HEK293T (cell line): ENCODE results near the gene PRDM16.

Source experiments
- CTCF ChIA-PET: fragments of 350-600 bp; formaldehyde crosslinking; extraction: SDS; loops from one replicate; lab custom pipeline; 2021; ENCODE audit warnings: antibody characterized with exemption, inconsistent platforms; lab: Yijun Ruan, JAX
- POLR2A ChIA-PET: fragments of 350-600 bp; formaldehyde crosslinking; extraction: SDS; loops from one replicate; lab custom pipeline; 2020; ENCODE audit warnings: antibody characterized with exemption, inconsistent platforms; lab: Yijun Ruan, JAX
- DNase-seq: peaks from one replicate; pipeline ENCODE4 v3.0.0; 2012; ENCODE audit warnings: mixed read lengths; ENCODE audit errors: extremely low spot score
- ARNT ChIP-seq: fragments of 450-650 bp; IDR thresholded peaks from 2 replicates; pipeline ENCODE4 v1.6.1; 2017; ENCODE audit warnings: mild to moderate bottlenecking
- BHLHE40 ChIP-seq: fragments of 450-650 bp; IDR thresholded peaks from 2 replicates; pipeline ENCODE4 v1.6.1; 2016; ENCODE audit warnings: mild to moderate bottlenecking, moderate library complexity, borderline replicate concordance
- CTBP1 ChIP-seq: fragments of 450-650 bp; IDR thresholded peaks from 2 replicates; pipeline ENCODE4 v1.6.1; 2016; ENCODE audit warnings: borderline replicate concordance
- ELF4 ChIP-seq: fragments of 450-650 bp; IDR thresholded peaks from 2 replicates; pipeline ENCODE4 v1.6.1; 2017; ENCODE audit warnings: antibody characterized with exemption
- FOXA1 ChIP-seq: fragments of 450-650 bp; IDR thresholded peaks from 2 replicates; pipeline ENCODE4 v1.6.1; 2016; ENCODE audit warnings: mild to moderate bottlenecking
- FOXK2 ChIP-seq: fragments of 450-650 bp; IDR thresholded peaks from 2 replicates; pipeline ENCODE4 v1.6.1; 2016; ENCODE audit warnings: mild to moderate bottlenecking
- FOXM1 ChIP-seq: fragments of 450-650 bp; IDR thresholded peaks from 2 replicates; pipeline ENCODE4 v1.6.1; 2017; ENCODE audit warnings: mild to moderate bottlenecking, borderline replicate concordance
- HDGF ChIP-seq: fragments of 450-650 bp; IDR thresholded peaks from 2 replicates; pipeline ENCODE4 v1.6.1; 2017; ENCODE audit warnings: antibody characterized with exemption, borderline replicate concordance
- L3MBTL2 ChIP-seq: fragments of 450-650 bp; conservative IDR thresholded peaks from 2 replicates; pipeline ENCODE4 v1.6.1; 2016; ENCODE audit warnings: mild to moderate bottlenecking
- LEF1 ChIP-seq: fragments of 450-650 bp; IDR thresholded peaks from 2 replicates; pipeline ENCODE4 v1.6.1; 2017; ENCODE audit warnings: mild to moderate bottlenecking, borderline replicate concordance
- NFRKB ChIP-seq: fragments of 450-650 bp; IDR thresholded peaks from 2 replicates; pipeline ENCODE4 v1.6.1; 2016; ENCODE audit warnings: mild to moderate bottlenecking, moderate library complexity
- SP1 ChIP-seq: fragments of 450-650 bp; IDR thresholded peaks from 2 replicates; pipeline ENCODE4 v1.6.1; 2017
- SUZ12 ChIP-seq: fragments of 450-650 bp; IDR thresholded peaks from 2 replicates; pipeline ENCODE4 v1.6.1; 2016; ENCODE audit warnings: mild to moderate bottlenecking
- TARDBP ChIP-seq: fragments of 450-650 bp; IDR thresholded peaks from 2 replicates; pipeline ENCODE4 v1.6.1; 2016
- ZNF384 ChIP-seq: fragments of 450-650 bp; IDR thresholded peaks from 2 replicates; pipeline ENCODE4 v1.6.1; 2016
- TF ChIP-seq, protein P1 (sequence below): fragments of 450-650 bp; IDR thresholded peaks from 2 replicates; pipeline ENCODE4 v1.6.1; 2016

PRDM16 gene

DNA sequence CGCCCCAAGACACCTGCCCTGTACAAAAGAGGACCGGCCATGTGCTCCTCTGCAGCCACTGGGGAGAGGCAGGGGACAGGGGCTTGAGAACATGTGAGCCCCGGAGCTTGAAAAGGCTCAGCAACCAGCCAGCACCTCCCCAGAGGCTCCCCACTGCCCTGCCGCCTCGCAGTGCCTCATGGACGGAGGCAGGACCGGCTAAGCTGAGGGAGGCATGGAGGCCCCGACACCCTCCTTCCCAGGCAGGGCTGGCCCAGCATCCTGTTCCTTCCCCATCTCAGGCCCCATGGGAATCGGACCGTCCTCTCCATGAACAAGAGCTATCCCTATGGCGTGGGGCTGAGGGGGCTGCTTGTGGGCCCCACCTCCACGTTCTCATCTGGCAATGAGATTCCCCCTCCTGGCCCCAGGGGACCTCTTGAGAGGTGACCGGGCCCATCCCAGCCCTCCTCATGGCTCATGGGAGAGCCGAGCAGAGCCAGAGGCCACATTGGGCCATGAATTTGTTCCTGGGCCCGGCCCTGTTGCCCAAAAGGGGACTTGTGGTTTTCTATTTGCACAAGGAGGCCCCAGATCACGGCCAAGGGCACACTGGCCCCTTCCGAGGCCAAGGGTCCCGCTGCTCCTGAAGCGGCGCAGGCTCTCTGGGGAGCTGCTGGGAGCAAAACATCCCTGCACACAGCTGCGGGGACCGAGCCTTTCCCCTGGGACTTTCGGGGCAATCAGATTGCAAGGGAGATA is 320.3 kb downstream of the PRDM16 start:
- POLR2A ChIA-PET = no interaction called here
- DNase-seq = no peak
- CTCF ChIA-PET = no interaction called here
- TF ChIP-seq FOXM1 (no peak), CTBP1 (no peak), FOXK2 (no peak), FOXA1 (no peak), ZNF384 (no peak), SUZ12 (no peak), SP1 (no peak), TARDBP (no peak), LEF1 (no peak), ARNT (no peak)
- TF ChIP-seq, protein P1, sequence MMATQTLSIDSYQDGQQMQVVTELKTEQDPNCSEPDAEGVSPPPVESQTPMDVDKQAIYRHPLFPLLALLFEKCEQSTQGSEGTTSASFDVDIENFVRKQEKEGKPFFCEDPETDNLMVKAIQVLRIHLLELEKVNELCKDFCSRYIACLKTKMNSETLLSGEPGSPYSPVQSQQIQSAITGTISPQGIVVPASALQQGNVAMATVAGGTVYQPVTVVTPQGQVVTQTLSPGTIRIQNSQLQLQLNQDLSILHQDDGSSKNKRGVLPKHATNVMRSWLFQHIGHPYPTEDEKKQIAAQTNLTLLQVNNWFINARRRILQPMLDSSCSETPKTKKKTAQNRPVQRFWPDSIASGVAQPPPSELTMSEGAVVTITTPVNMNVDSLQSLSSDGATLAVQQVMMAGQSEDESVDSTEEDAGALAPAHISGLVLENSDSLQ = no peak

DNA sequence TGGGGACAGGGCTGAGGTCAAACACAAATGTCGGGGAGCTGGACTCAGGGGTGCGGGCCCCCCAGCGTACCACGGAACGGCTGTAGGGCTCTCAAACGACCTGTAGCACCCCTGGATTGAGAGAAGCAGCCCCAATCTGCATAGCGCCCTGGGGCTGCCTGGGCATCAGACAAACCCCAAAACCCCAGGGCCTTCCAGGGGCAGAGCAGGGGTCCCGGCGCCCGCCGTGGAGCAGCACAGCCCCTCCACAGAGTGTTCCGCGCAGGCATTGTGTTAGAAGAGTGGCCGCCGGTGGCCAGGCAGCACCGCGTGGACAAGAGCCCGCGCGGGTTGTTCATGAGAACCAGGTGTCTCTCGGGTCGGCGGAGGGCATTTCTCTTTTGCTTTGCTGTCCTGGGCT is 321.3 kb downstream of the PRDM16 start:
- ChIA-PET POLR2A (no interaction called here), CTCF (interaction anchor here (0.5 to 1.6 kb wide), 2 partner anchors 41 to 368 kb away, joined by 3 to 4 read pairs; no protein-coding TSS in a partner anchor)
- no peak for DNase-seq
- TF ChIP-seq LEF1 = no peak
- no peak for TF ChIP-seq FOXM1
- no peak for TF ChIP-seq SUZ12
- TF ChIP-seq ZNF384 = no peak
- TF ChIP-seq BHLHE40 = no peak
- TF ChIP-seq SP1 = no peak
- no peak for TF ChIP-seq TARDBP
- no peak for TF ChIP-seq NFRKB
- no peak for TF ChIP-seq ELF4
- TF ChIP-seq, protein P1 = no peak
- TF ChIP-seq ARNT = no peak
- TF ChIP-seq L3MBTL2 = no peak
- TF ChIP-seq FOXA1 = no peak
- TF ChIP-seq CTBP1 = no peak
- no peak for TF ChIP-seq FOXK2
- no peak for TF ChIP-seq HDGF

DNA sequence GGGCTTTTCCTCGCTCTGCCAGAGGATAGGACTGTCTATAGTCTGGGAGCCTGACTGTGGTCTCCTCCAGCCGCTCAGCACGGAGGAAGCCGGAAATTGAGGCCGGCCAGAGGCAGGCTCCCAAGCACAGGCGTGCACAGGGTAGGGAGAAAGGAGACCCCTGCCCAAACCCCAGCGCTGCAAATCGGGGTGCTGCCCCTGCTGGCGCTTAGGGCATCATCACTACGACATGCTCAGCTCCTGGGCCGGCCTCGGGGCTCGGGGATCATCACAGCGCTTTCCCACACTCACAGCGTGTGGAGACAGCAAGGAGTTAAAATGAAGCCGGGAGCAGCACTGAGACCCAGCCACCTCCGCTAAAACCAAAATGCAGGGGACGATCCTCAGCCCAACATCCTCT is 322.7 kb downstream of the PRDM16 start:
- DNase-seq = no peak
- CTCF ChIA-PET = no interaction called here
- POLR2A ChIA-PET = interaction anchor here (1.5 to 1.7 kb wide), 3 partner anchors 9 to 12 kb away, joined by 3 to 7 read pairs (median 3); no protein-coding TSS in a partner anchor
- TF ChIP-seq LEF1 (no peak), BHLHE40 (no peak), ELF4 (no peak), ARNT (no peak), FOXK2 (no peak), HDGF (no peak), SUZ12 (no peak), FOXA1 (no peak), SP1 (no peak)
- TF ChIP-seq, protein P1 = no peak

DNA sequence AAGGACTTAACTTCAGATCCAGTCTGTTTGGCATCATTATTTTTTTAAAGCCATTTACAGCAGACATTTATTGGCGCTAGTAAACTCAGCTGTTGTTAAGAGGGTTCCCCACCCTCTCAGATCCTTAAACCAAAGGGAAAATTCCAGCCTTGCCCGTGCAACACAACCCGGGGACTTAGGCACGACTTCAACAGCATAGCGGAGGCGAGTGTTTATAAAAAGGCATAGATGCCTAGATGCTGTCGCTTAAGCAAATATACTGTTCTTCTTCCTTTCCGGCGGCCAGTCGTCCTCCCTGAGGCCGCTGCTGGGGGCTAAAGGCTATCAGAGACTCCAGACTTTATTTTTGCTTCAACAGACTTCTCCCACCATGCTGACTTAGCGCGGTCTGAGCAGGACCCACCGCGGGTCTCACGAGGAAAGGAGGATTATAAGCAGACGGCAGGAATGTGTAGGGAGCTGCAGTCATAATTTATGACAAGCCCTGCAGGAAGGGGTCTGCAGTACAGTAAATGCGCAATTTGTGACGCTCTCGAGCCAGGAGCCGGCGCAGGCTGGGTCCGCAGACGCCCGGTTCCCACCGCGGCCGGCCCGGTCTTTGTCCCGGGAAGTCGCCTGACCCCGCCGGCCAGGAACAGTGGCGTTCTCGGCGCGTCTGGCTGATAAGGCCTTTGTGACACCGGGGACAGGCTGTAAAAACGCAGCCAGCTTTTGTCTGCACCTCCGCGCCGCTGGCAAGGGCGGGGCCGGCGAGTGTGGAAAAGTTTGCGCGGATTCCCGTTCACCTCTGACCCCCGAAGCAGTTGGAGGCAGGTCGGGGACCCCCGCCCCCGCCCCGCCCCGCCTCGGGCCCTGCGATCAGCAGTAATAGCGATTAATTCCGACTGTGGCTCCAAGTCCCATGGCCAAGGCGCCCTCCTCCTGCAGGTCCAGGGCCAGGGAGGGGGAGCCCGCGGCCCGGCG is 324.3 kb downstream of the PRDM16 start:
- DNase-seq = peak; percentile 67
- ChIA-PET POLR2A (interaction anchor here (0.7 to 2.1 kb wide), 10 partner anchors 9 to 71 kb away, joined by 3 to 10 read pairs (median 4); no protein-coding TSS in a partner anchor), CTCF (no interaction called here)
- TF ChIP-seq, protein P1 = peak; percentile 91
- TF ChIP-seq ARNT (peak; percentile 82), ZNF384 (no peak), L3MBTL2 (peak; percentile 67), FOXK2 (no peak), CTBP1 (peak; percentile 52), LEF1 (no peak)
